Measurements from ENCODE around the gene CBLC. TPM values are rescaled to one million over a fixed set of nuclear protein-coding genes. Genes with fewer than 3 reads are reported as not detected.
"Not testable (repeated sequence)": the region's sequence is repeated elsewhere in the genome, so short reads cannot be mapped to it uniquely, and the experiment has no call there.

The CBLC gene
- total RNA-seq, 4 donors from 2014 or later = 0.93 to 1.0 TPM; not detected in 2

DNA sequence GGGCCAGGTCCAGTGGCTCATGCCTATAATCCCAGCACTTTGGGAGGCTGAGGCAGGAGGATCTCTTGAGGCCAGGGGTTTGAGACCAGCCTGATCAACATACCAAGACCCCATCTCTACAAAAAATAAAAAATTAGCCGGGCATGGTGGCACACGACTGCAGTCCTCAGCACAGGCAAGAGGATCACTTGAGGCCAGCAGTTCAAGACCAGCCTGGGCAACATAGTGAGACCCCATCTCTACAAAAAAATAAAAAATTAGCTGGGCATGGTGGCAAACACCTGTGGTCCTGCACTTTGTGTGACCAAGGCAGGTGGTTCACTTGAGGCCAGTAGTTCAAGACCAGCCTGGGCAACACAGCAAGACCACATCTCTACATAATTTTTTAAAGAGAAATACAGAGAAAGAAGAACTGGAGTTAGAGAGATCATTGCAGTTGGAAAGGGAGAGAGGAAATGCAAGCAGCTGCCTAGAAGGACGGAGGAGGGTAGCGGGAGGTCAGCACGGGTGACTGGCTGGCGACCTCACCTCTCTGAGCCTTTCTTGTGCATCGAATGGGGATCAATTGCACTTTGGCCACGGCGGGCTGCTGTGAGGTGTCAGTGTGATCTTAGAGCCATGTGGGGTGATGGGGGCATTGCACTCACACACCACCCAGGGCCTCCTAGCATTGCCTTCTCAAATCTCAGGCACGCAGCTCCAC, 45.1 kb downstream of the CBLC start:
- H3K27ac ChIP-seq = peak overlapping the region in 1 of 4 donors; percentile 61
- no peak for ATAC-seq
- peaks cover 0 to 16% of the 10 kb centered on the region in 2 donors for H3K36me3 ChIP-seq
- no peak for TF ChIP-seq POLR2AphosphoS5 (IDR thresholded peaks at IDR 0.05)
- no peak for TF ChIP-seq EP300 (IDR thresholded peaks at IDR 0.05)
- TF ChIP-seq POLR2A (IDR thresholded peaks at IDR 0.05) = no peak
- TF ChIP-seq, protein P1, sequence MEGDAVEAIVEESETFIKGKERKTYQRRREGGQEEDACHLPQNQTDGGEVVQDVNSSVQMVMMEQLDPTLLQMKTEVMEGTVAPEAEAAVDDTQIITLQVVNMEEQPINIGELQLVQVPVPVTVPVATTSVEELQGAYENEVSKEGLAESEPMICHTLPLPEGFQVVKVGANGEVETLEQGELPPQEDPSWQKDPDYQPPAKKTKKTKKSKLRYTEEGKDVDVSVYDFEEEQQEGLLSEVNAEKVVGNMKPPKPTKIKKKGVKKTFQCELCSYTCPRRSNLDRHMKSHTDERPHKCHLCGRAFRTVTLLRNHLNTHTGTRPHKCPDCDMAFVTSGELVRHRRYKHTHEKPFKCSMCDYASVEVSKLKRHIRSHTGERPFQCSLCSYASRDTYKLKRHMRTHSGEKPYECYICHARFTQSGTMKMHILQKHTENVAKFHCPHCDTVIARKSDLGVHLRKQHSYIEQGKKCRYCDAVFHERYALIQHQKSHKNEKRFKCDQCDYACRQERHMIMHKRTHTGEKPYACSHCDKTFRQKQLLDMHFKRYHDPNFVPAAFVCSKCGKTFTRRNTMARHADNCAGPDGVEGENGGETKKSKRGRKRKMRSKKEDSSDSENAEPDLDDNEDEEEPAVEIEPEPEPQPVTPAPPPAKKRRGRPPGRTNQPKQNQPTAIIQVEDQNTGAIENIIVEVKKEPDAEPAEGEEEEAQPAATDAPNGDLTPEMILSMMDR (IDR thresholded peaks at IDR 0.05) = no peak
- peaks cover 14% of the 10 kb centered on the region for H3K27me3 ChIP-seq
- H3K4me3 ChIP-seq = no peak overlapping the region
- peaks cover 0 to 21% (median 6%) of the 10 kb centered on the region in 3 donors for H3K4me1 ChIP-seq
- 65 to 72% methylated on average over 8 to 9 of the region's 10 CpGs for WGBS, 2 donors (ENCODE audit: low coverage in 1 of 2)
- no peaks in the 10 kb centered on the region for H3K9me3 ChIP-seq

DNA sequence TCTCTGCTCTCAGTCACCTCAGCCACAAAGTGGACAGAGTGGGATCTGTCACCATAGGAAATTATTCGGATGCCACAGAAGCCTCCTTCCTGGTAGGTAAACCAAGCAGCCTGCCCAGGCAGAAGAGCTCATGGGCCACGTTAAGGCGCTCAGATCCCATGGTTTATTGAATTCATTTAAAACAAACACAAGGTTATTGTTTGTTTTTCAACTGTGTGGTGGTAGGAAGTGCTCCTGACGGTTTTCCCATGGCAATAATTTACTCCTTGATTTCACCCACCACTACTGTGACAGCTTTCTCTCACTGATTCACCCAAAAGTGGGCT, 45.6 kb downstream of the CBLC start:
- Histone ChIP-seq H3K27ac (no peak overlapping the region), H3K4me1 (peaks cover 0 to 21% (median 6%) of the 10 kb centered on the region in 3 donors), H3K4me3 (no peak overlapping the region), H3K9me3 (no peaks in the 10 kb centered on the region), H3K36me3 (peaks cover 0 to 13% of the 10 kb centered on the region in 2 donors), H3K27me3 (peaks cover 14% of the 10 kb centered on the region)
- no peak for TF ChIP-seq EP300 (IDR thresholded peaks at IDR 0.05)
- no peak for TF ChIP-seq POLR2AphosphoS5 (IDR thresholded peaks at IDR 0.05)
- TF ChIP-seq POLR2A (IDR thresholded peaks at IDR 0.05) = no peak
- TF ChIP-seq, protein P1 (IDR thresholded peaks at IDR 0.05) = no peak
- 43 to 55% methylated on average over 4 of the region's 4 CpGs for WGBS, 2 donors (ENCODE audit: low coverage in 1 of 2)
- ATAC-seq = no peak

DNA sequence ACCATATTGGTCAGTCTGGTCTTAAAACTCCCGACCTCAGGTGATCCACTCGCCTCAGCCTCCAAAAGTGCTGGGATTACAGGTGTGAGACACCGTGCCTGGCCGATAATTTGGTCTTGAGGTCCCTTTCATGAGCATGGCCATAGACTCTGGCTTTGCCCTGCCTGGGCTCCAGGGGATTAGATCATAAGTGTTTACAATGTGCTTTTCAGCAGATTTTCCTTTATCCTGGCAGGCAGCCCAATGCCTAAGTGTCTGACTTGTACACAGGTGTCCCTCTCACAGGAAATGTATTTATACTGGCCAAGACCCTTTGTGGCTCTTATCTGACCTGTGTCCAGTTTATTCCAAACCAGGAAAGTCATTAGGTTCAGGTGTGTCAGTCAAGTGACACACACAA, 47.1 kb downstream of the CBLC start:
- ATAC-seq = no peak
- no peak overlapping the region for H3K4me3 ChIP-seq
- H3K27ac ChIP-seq = no peak overlapping the region
- 68 to 95% methylated on average over 4 of the region's 4 CpGs for WGBS, 2 donors (ENCODE audit: low coverage in 1 of 2)
- H3K4me1 ChIP-seq = peaks cover 0 to 19% (median 6%) of the 10 kb centered on the region in 3 donors
- H3K27me3 ChIP-seq = peaks cover 26% of the 10 kb centered on the region
- H3K36me3 ChIP-seq = no peaks in the 10 kb centered on the region
- no peaks in the 10 kb centered on the region for H3K9me3 ChIP-seq
- TF ChIP-seq EP300 (IDR thresholded peaks at IDR 0.05) = no peak
- no peak for TF ChIP-seq POLR2A (IDR thresholded peaks at IDR 0.05)
- no peak for TF ChIP-seq POLR2AphosphoS5 (IDR thresholded peaks at IDR 0.05)
- TF ChIP-seq, protein P1 (IDR thresholded peaks at IDR 0.05) = no peak

DNA sequence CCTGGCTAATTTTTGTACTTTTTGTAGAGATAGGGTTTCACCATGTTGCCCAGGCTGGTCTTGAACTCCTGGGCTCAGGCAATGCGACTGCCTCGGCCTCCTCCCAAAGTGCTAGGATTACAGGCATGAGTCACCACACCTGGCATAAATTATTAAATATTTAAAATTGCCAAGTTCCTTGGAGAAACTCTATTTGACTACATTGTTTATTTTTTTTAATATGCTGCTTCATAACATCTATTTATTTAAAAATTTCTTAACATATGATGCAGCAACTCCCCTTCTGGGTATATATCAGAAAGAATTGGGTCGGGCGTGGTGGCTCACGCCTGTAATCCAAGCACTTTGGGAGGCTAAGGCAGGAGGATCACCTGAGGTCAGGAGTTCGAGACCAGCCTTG, 55.2 kb downstream of the CBLC start:
- H3K9me3 ChIP-seq, H3K4me1 ChIP-seq, ATAC-seq, H3K36me3 ChIP-seq, H3K4me3 ChIP-seq, H3K27ac ChIP-seq: not testable (repeated sequence)
- H3K27me3 ChIP-seq = peaks cover 51% of the 10 kb centered on the region
- 65 to 71% methylated on average over 4 to 5 of the region's 6 CpGs for WGBS, 2 donors (ENCODE audit: low coverage in 1 of 2)

DNA sequence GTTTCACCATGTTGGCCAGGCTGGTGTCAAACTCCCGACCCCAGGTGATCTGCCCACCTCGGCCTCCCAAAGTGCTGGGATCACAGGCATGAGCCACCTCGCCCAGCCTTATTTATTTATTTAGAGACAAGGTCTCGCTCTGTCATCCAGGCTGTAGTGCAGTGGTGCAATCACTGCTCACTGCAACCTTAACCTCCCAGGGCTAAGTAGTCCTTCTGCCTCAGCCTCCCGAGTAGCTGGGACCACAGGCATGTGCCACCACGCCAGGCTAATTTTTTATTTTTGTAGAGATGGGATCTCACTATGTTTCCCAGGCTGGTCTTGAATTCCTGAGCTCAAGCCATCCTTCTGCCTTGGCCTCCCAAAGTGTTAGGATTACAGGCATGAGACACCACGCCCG, 56.7 kb downstream of the CBLC start:
- ATAC-seq, H3K27ac ChIP-seq, H3K4me1 ChIP-seq, H3K9me3 ChIP-seq, H3K36me3 ChIP-seq, H3K4me3 ChIP-seq: not testable (repeated sequence)
- WGBS, 2 donors (ENCODE audit: low coverage in 1 of 2) = 70 to 80% methylated on average over 2 to 8 of the region's 8 CpGs
- peaks cover 43% of the 10 kb centered on the region for H3K27me3 ChIP-seq

DNA sequence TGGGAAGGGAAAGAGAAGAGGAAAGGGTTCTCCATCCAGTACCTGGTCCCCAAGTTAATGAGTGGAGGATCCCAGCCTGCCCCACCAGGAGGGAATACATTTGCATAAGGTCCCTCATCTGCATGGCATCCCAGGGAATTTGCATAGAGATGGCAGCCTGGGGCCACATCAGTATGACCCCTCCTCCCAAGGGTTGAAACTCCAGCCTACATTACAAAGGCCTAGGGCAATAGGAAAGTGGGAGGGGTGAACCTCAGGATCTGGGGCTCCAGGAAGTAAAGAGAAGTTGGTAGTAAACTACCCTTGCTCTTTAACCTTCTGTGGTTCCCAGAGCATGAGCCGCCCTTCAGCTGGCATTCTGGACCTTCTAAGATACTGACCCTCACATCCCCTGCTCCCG, 61.6 kb downstream of the CBLC start:
- Histone ChIP-seq H3K36me3 (no peaks in the 10 kb centered on the region), H3K4me1 (peaks cover 0 to 3% (median 0%) of the 10 kb centered on the region in 3 donors), H3K27me3 (peaks cover 13% of the 10 kb centered on the region), H3K9me3 (no peaks in the 10 kb centered on the region), H3K27ac (no peak overlapping the region), H3K4me3 (no peak overlapping the region)
- no peak for ATAC-seq
- 83 to 90% methylated on average over 2 of the region's 2 CpGs for WGBS, 2 donors (ENCODE audit: low coverage in 1 of 2)
- TF ChIP-seq, protein P1 (IDR thresholded peaks at IDR 0.05) = no peak
- TF ChIP-seq POLR2AphosphoS5 (IDR thresholded peaks at IDR 0.05) (no peak), EP300 (IDR thresholded peaks at IDR 0.05) (no peak), POLR2A (IDR thresholded peaks at IDR 0.05) (no peak)
